ENCODE data around the gene KCNE5.
"Not testable (repeated sequence)": the region's sequence is repeated elsewhere in the genome, so short reads cannot be mapped to it uniquely, and the experiment has no call there.

Gene KCNE5

DNA sequence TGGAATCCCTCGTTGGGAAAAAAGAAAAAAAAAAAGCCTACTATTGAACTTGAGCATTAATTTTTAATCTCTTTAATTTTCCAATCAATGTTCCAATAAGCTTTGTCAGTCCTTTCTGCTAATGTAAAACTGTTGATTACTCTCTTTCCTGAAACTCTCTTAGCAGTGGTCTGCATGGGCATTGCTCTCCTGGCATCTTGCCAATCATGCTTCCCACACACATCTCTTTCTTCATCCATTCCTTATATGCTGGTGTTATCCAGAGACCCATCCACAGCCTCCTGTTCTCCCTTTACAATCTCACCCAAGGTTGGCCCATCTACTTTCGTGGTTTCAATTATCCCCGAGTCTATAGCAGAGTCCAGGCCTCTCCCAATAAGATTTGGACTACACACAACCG is 31.8 kb upstream of the KCNE5 start:
- Histone ChIP-seq H3K36me3 (ENCODE audit: control insufficient read depth, insufficient read depth, low read length) (peaks cover 2% of the 10 kb centered on the region; the same call in 1 of the 2 replicates), H3K4me3 (replicated peaks; ENCODE audit: low read depth, low read length) (no peak overlapping the region), H3K27me3 (replicated peaks; ENCODE audit: control insufficient read depth, insufficient read depth, low read length) (no peaks in the 10 kb centered on the region)
- DNase-seq (ENCODE audit: extremely low read depth, insufficient read length), result no peak
- TF ChIP-seq, protein P1, sequence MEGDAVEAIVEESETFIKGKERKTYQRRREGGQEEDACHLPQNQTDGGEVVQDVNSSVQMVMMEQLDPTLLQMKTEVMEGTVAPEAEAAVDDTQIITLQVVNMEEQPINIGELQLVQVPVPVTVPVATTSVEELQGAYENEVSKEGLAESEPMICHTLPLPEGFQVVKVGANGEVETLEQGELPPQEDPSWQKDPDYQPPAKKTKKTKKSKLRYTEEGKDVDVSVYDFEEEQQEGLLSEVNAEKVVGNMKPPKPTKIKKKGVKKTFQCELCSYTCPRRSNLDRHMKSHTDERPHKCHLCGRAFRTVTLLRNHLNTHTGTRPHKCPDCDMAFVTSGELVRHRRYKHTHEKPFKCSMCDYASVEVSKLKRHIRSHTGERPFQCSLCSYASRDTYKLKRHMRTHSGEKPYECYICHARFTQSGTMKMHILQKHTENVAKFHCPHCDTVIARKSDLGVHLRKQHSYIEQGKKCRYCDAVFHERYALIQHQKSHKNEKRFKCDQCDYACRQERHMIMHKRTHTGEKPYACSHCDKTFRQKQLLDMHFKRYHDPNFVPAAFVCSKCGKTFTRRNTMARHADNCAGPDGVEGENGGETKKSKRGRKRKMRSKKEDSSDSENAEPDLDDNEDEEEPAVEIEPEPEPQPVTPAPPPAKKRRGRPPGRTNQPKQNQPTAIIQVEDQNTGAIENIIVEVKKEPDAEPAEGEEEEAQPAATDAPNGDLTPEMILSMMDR (IDR thresholded peaks at IDR 0.05; ENCODE audit: insufficient read depth, low read length, poor library complexity, severe bottlenecking), result no peak

DNA sequence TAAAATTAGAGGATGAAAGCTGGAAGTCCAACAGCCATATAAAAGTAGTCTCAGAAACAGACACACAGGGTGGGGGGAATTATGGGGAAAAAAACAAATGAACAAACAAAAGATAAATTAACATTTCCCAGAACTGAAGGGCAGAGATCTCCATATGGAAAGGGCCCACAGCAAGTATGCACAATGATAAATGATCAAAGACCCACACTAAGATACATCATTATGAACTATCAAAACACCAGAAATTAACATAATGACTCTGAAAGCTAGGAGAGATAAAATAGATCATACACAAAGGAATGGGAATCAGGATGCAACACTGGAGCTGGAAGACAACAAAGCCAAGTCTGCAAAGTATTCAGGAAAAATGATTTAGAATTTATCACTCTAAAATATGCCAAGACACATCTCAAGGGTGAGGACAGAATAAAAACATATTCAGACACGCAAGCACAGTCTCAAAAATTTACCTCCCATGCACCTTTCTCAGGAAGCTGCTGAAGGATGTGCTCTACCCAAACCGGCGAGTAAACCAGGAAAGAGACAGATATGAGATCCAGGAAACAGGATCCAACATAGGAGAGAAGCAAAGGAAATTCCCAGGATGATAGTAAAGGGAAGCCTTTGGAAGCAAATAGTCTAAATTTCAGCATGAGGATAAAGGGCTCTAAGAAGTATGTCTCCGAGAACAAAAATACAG is 30.7 kb upstream of the KCNE5 start:
- DNase-seq (ENCODE audit: extremely low read depth, insufficient read length), result no peak
- Histone ChIP-seq H3K4me3 (replicated peaks; ENCODE audit: low read depth, low read length) (no peak overlapping the region), H3K36me3 (ENCODE audit: control insufficient read depth, insufficient read depth, low read length) (peaks cover 2% of the 10 kb centered on the region; the same call in 1 of the 2 replicates), H3K27me3 (replicated peaks; ENCODE audit: control insufficient read depth, insufficient read depth, low read length) (no peaks in the 10 kb centered on the region)
- TF ChIP-seq, protein P1 (IDR thresholded peaks at IDR 0.05; ENCODE audit: insufficient read depth, low read length, poor library complexity, severe bottlenecking), result no peak

DNA sequence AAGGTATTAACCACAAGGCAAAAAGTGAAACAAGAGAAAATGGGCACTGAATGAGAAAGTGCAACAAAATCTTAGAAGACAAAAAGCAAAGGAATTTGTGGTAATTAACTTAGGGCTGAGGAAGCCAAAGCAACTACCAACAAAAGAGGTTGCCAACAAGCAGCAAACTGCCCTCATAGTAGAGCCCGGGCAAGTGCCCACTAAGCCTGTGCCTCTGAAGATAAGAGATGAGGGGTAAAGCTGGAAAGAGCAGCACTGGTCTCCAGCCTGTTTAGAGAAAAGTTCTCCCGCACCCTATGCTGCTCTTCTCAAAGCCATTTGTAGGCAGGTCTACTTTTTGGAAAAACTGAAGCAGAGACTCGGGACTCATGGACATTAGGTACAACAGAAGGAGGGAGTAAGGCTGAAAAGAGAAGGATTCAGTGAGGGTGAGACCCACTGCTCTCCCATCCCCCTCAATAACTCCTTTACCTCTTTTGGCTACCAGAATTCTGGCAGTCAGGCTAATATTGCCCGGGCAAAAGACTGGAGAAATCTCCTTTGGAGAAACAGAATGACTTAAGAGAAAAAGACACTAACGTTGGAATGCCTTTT is 29.6 kb upstream of the KCNE5 start:
- no peak for DNase-seq (ENCODE audit: extremely low read depth, insufficient read length)
- peaks cover 2% of the 10 kb centered on the region; the same call in 1 of the 2 replicates for H3K36me3 ChIP-seq (ENCODE audit: control insufficient read depth, insufficient read depth, low read length)
- no peak overlapping the region for H3K4me3 ChIP-seq (replicated peaks; ENCODE audit: low read depth, low read length)
- no peaks in the 10 kb centered on the region for H3K27me3 ChIP-seq (replicated peaks; ENCODE audit: control insufficient read depth, insufficient read depth, low read length)
- TF ChIP-seq, protein P1 (IDR thresholded peaks at IDR 0.05; ENCODE audit: insufficient read depth, low read length, poor library complexity, severe bottlenecking), result no peak

DNA sequence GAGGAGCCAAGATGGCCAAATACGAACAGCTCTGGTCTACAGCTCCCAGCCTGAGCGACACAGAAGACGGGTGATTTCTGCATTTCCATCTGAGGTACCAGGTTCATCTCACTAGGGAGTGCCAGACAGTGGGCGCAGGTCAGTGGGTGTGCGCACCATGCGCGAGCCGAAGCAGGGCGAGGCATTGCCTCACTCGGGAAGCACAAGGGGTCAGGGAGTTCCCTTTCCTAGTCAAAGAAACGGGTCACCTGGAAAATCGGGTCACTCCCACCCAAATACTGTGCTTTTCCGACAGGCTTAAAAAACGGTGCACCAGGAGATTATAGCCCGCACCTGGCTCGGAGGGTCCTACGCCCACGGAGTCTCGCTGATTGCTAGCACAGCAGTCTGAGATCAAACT is 19.7 kb upstream of the KCNE5 start:
- not testable (repeated sequence) for H3K27me3 ChIP-seq (replicated peaks; ENCODE audit: control insufficient read depth, insufficient read depth, low read length)

DNA sequence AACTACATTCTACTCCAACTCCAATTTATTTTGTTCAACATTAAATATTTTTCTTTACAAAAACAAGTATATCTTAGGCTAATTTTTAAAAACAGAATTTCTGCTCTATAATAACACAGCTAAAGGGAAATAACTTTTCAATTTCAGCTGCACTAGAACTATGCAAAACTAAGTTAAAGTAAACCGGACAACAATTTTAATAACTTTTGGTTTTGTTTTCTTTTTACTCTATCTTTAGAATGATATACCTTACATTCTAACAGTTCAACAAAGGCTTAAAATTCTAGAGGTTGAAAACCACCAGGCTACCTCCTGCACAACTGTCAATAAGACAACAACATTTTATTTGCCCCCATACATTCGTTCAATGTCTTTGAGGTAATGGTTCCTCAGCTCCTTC is 18.7 kb upstream of the KCNE5 start:
- TF ChIP-seq, protein P1 (IDR thresholded peaks at IDR 0.05; ENCODE audit: insufficient read depth, low read length, poor library complexity, severe bottlenecking), result no peak
- no peak for DNase-seq (ENCODE audit: extremely low read depth, insufficient read length)
- peak overlapping the region; percentile 33; the same call in 1 of the 2 replicates for H3K4me3 ChIP-seq (replicated peaks; ENCODE audit: low read depth, low read length)

More for the DNA sequence above, 19.7 kb upstream of the KCNE5 start:
- not testable (repeated sequence) for H3K36me3 ChIP-seq (ENCODE audit: control insufficient read depth, insufficient read depth, low read length); H3K4me3 ChIP-seq (replicated peaks; ENCODE audit: low read depth, low read length); DNase-seq (ENCODE audit: extremely low read depth, insufficient read length)

DNA sequence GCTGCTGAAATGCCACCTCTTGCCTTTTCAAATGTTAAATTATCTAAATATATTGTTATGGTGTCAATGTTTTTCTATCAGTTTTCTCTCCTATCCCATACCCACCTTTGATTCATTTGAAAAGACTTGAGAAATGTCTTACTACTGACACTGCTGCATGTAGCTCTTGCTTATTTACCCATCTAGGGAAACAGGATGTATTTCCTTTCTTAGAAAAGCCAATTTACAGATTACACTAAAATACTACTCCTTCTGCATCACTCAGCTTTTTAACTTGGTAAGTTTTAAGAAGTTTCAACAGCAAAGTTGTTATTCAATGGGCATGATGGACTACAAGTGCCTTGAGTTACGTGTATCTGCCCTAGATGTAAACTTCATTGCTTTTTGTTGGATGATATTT is 13.2 kb upstream of the KCNE5 start:
- DNase-seq (ENCODE audit: extremely low read depth, insufficient read length), result no peak
- no peaks in the 10 kb centered on the region for H3K27me3 ChIP-seq (replicated peaks; ENCODE audit: control insufficient read depth, insufficient read depth, low read length)
- TF ChIP-seq, protein P1 (IDR thresholded peaks at IDR 0.05; ENCODE audit: insufficient read depth, low read length, poor library complexity, severe bottlenecking), result no peak

More for the DNA sequence above, 18.7 kb upstream of the KCNE5 start:
- no peaks in the 10 kb centered on the region; the same call in 1 of the 2 replicates for H3K36me3 ChIP-seq (ENCODE audit: control insufficient read depth, insufficient read depth, low read length)
- H3K27me3 ChIP-seq (replicated peaks; ENCODE audit: control insufficient read depth, insufficient read depth, low read length), result no peaks in the 10 kb centered on the region

DNA sequence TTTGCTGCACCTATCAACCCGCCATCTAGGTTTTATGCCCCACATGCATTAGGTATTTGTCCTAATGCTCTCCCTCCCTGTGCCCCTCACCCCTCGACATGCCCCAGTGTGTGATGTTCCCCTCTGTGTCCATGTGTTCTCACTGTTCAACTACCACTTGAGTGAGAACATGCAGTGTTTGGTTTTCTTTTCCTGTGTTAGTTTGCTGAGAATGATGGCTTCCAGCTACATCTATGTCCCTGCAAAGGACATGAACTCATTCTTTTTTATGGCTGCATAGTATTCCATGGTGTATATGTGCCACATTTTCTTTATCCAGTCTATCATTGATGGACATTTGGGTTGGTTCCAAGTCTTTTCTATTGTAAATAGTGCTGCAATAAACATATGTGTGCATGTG is 12.5 kb upstream of the KCNE5 start:
- not testable (repeated sequence) for H3K4me3 ChIP-seq (replicated peaks; ENCODE audit: low read depth, low read length); H3K27me3 ChIP-seq (replicated peaks; ENCODE audit: control insufficient read depth, insufficient read depth, low read length); DNase-seq (ENCODE audit: extremely low read depth, insufficient read length); H3K36me3 ChIP-seq (ENCODE audit: control insufficient read depth, insufficient read depth, low read length)

More for the DNA sequence above, 13.2 kb upstream of the KCNE5 start:
- Histone ChIP-seq H3K36me3 (ENCODE audit: control insufficient read depth, insufficient read depth, low read length) (no peaks in the 10 kb centered on the region; the same call in 1 of the 2 replicates), H3K4me3 (replicated peaks; ENCODE audit: low read depth, low read length) (no peak overlapping the region)
